Keratinocyte (primary cell): ENCODE results near the gene COPG1. TPM values are rescaled to one million over a fixed set of nuclear protein-coding genes. Genes with fewer than 3 reads are reported as not detected.
A peak's percentile ranks its signal among the peaks of the same experiment; 100 is the strongest.

Experiments
- DNase-seq: peaks from one replicate; pipeline ENCODE4 v3.0.0-alpha.2; 2011; ENCODE audit warnings: low read depth, missing footprints, low spot score
- FAIRE-seq: peaks from 2 replicates; lab custom pipeline; 2011; peaks lifted over from hg19 to GRCh38; lab: Jason Lieb, UNC
- H2AFZ ChIP-seq: 2 replicates; pipeline ENCODE4 v1.6.0; 2012; ENCODE audit warnings: low read length, control low read depth, inconsistent platforms; ENCODE audit not compliant: control insufficient read depth
- H3K27ac ChIP-seq: 2 replicates; pipeline ENCODE4 v1.5.1; 2011; ENCODE audit warnings: low read length; ENCODE audit not compliant: control insufficient read depth, insufficient read depth
- H3K27me3 ChIP-seq: 3 replicates; pipeline ENCODE4 v1.6.0; 2011; ENCODE audit warnings: low read length; ENCODE audit not compliant: control insufficient read depth, insufficient read depth; ENCODE audit errors: extremely low read depth
- H3K36me3 ChIP-seq, 2 experiments: 2 replicates in 1 of 2; 3 replicates in 1 of 2; pipeline ENCODE4 v1.5.1; 2011; ENCODE audit warnings: low read length in 2 of 2, mild to moderate bottlenecking in 1 of 2; ENCODE audit not compliant: control insufficient read depth in 2 of 2, insufficient read depth in 2 of 2; ENCODE audit errors: extremely low read depth in 1 of 2
- H3K4me1 ChIP-seq: 3 replicates; pipeline ENCODE4 v1.5.1; 2011; ENCODE audit warnings: low read length; ENCODE audit not compliant: control insufficient read depth, insufficient read depth; ENCODE audit errors: extremely low read depth
- H3K4me2 ChIP-seq: 3 replicates; pipeline ENCODE4 v1.6.0; 2011; ENCODE audit warnings: low read depth, low read length; ENCODE audit not compliant: control insufficient read depth, insufficient read depth; ENCODE audit errors: extremely low read depth
- H3K4me3 ChIP-seq, 3 experiments: fragments of 200-600 bp in 1 of 3; sonication (generic) in 1 of 3; 2 replicates in 2 of 3; 3 replicates in 1 of 3; pipeline ENCODE4 v1.5.1; 2011 to 2016; ENCODE audit warnings: low read length in 3 of 3, mild to moderate bottlenecking in 3 of 3, control low read depth in 2 of 3, inconsistent platforms in 1 of 3, low read depth in 1 of 3, mixed read lengths in 1 of 3, mixed run types in 1 of 3, moderate library complexity in 1 of 3; ENCODE audit not compliant: control insufficient read depth in 2 of 3, insufficient read depth in 2 of 3; ENCODE audit errors: extremely low read depth in 1 of 3
- H3K79me2 ChIP-seq: 2 replicates; pipeline ENCODE4 v1.6.0; 2012; ENCODE audit warnings: low read length; ENCODE audit not compliant: control insufficient read depth, insufficient read depth
- H3K9ac ChIP-seq: 3 replicates; pipeline ENCODE4 v1.6.0; 2011; ENCODE audit warnings: low read length; ENCODE audit not compliant: control insufficient read depth, insufficient read depth; ENCODE audit errors: extremely low read depth
- H3K9me1 ChIP-seq: 3 replicates; pipeline ENCODE4 v1.6.0; 2011; ENCODE audit warnings: low read length; ENCODE audit not compliant: control insufficient read depth, insufficient read depth; ENCODE audit errors: extremely low read depth
- H3K9me3 ChIP-seq: 2 replicates; pipeline ENCODE4 v1.5.1; 2012; ENCODE audit warnings: low read depth, low read length; ENCODE audit not compliant: control insufficient read depth
- H4K20me1 ChIP-seq: 3 replicates; pipeline ENCODE4 v1.6.0; 2011; ENCODE audit warnings: low read length; ENCODE audit not compliant: control insufficient read depth, insufficient read depth; ENCODE audit errors: extremely low read depth
- EZH2 ChIP-seq: IDR thresholded peaks from one replicate; pipeline ENCODE4 v1.6.1; 2012; ENCODE audit warnings: inconsistent platforms, mild to moderate bottlenecking, low read length, moderate library complexity
- dilution Hi-C: fragments of 300-500 bp; cut with MboI; formaldehyde crosslinking; loops from one replicate; pipeline ENCODE4 v1.7.0; 2020; ENCODE audit warnings: low sequenced_read_pairs; ENCODE audit not compliant: extremely low pct_ligation_motif_present
- polyA plus RNA-seq, 5 experiments: library from polyadenylated mRNA; depleted of rRNA in 3 of 5; stranded (reverse) in 3 of 5; stranded (forward) in 1 of 5; unstranded in 1 of 5; fragments of >200 nt; gene quantifications; 1 replicate in 1 of 5; 2 replicates in 3 of 5; 3 replicates in 1 of 5; pipeline versions ENCODE4 v1.2.1 to v1.2.3, GENCODE V29; 2011 to 2012; ENCODE audit warnings: missing spikeins in 2 of 5, low read depth in 1 of 5, low replicate concordance in 1 of 5
- TF ChIP-seq, protein P1 (sequence below), 3 experiments: IDR thresholded peaks in 1 of 3; conservative IDR thresholded peaks in 1 of 3; optimal IDR thresholded peaks in 1 of 3; 2 replicates in 2 of 3; 3 replicates in 1 of 3; pipeline versions ENCODE3 to v1.5.1; 2011; ENCODE audit warnings: low read length in 3 of 3, mild to moderate bottlenecking in 3 of 3, moderate library complexity in 2 of 3, control low read depth in 1 of 3, inconsistent platforms in 1 of 3; ENCODE audit not compliant: insufficient read depth in 2 of 3; ENCODE audit errors: extremely low read depth in 1 of 3

Gene COPG1
- polyA plus RNA-seq, 1 donor (not counting 4 experiments of a cell fraction or from before 2014, with no cell fraction given): 65.5 TPM

GRCh38 chr3:129248286-129248979 lies 973 bp upstream of the COPG1 start:
- dilution Hi-C loops: no loop called here
- FAIRE-seq (no peak), DNase-seq (no peak)
- Histone ChIP-seq H3K79me2 (peaks cover 43% of the 10 kb centered on the region), H3K4me1 (peaks cover 23% of the 10 kb centered on the region), H4K20me1 (no peaks in the 10 kb centered on the region), H3K4me3 (peak overlapping the region; percentile 84 to 100 (median 96)), H3K4me2 (peak overlapping the region; percentile 92), H3K36me3 (peaks cover 10 to 17% of the 10 kb centered on the region in 2 experiments), H3K9ac (peak overlapping the region; percentile 99), H3K27me3 (no peaks in the 10 kb centered on the region), H3K9me1 (no peaks in the 10 kb centered on the region), H3K27ac (peak overlapping the region; percentile 98), H2AFZ (peak overlapping the region; percentile 100), H3K9me3 (no peaks in the 10 kb centered on the region)
- TF ChIP-seq, protein P1, sequence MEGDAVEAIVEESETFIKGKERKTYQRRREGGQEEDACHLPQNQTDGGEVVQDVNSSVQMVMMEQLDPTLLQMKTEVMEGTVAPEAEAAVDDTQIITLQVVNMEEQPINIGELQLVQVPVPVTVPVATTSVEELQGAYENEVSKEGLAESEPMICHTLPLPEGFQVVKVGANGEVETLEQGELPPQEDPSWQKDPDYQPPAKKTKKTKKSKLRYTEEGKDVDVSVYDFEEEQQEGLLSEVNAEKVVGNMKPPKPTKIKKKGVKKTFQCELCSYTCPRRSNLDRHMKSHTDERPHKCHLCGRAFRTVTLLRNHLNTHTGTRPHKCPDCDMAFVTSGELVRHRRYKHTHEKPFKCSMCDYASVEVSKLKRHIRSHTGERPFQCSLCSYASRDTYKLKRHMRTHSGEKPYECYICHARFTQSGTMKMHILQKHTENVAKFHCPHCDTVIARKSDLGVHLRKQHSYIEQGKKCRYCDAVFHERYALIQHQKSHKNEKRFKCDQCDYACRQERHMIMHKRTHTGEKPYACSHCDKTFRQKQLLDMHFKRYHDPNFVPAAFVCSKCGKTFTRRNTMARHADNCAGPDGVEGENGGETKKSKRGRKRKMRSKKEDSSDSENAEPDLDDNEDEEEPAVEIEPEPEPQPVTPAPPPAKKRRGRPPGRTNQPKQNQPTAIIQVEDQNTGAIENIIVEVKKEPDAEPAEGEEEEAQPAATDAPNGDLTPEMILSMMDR (optimal IDR thresholded peaks at IDR 0.05 in 1 of 3, IDR thresholded peaks at IDR 0.05 in 1 of 3, conservative IDR thresholded peaks at IDR 0.05 in 1 of 3; ENCODE audit: extremely low read depth in 1 of 3, insufficient read depth in 2 of 3, low read length in 3 of 3): no peak
- TF ChIP-seq EZH2: no peak

DNA sequence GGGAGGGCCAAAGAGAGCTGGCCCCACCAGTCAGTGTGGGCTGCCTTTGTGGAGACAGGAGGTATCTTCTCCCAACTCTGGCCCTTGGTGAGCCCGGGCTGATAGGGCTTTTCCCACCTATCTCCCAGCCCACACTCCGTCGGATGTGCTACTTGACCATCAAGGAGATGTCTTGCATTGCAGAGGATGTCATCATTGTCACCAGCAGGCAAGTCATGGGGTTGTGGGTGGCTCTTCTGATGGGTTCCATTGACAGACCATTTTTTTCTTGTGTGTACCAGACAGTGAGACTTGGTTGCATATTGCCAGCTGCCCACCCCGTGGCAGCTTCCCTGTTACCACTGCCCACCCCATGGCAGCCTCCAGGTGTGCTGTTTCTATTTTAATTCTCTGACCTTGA lies 3.3 kb downstream of the COPG1 start:
- no peak for DNase-seq
- H3K27ac ChIP-seq: no peak overlapping the region
- H3K9me3 ChIP-seq: no peaks in the 10 kb centered on the region
- no peak for TF ChIP-seq EZH2
- TF ChIP-seq, protein P1 (optimal IDR thresholded peaks at IDR 0.05 in 1 of 3, IDR thresholded peaks at IDR 0.05 in 1 of 3, conservative IDR thresholded peaks at IDR 0.05 in 1 of 3; ENCODE audit: extremely low read depth in 1 of 3, insufficient read depth in 2 of 3, low read length in 3 of 3): no peak
- H2AFZ ChIP-seq: no peak overlapping the region
- H4K20me1 ChIP-seq: peaks cover 2% of the 10 kb centered on the region
- no peaks in the 10 kb centered on the region for H3K27me3 ChIP-seq
- no peak overlapping the region for H3K4me3 ChIP-seq
- peaks cover 38 to 51% of the 10 kb centered on the region in 2 experiments for H3K36me3 ChIP-seq
- peaks cover 15% of the 10 kb centered on the region for H3K4me1 ChIP-seq
- no peaks in the 10 kb centered on the region for H3K9me1 ChIP-seq
- FAIRE-seq: no peak
- dilution Hi-C loops: no loop called here
- H3K79me2 ChIP-seq: peaks cover 45% of the 10 kb centered on the region
- H3K4me2 ChIP-seq: no peak overlapping the region
- H3K9ac ChIP-seq: no peak overlapping the region
